Tibial artery (tissue), 4 donors: ENCODE results near the gene KRT24.

Experiments
- DNase-seq, 2 donors: peaks; one replicate each; pipeline ENCODE4 v3.0.0-alpha.2; 2019
- H3K27ac ChIP-seq, 2 donors: fragments of 200-600 bp; sonication (generic) in 1 of 2; 1 replicate in 1 of 2; 2 replicates in 1 of 2; pipeline ENCODE4 v1.5.1; 2018 to 2019; ENCODE audit warnings: mild to moderate bottlenecking in 1 of 2
- H3K27me3 ChIP-seq, 2 donors: fragments of 200-600 bp; sonication (generic) in 1 of 2; one replicate each; pipeline versions ENCODE4 v1.5.1 to v1.6.0; 2016 to 2019
- H3K36me3 ChIP-seq, 3 donors: fragments of 200-600 bp; sonication (generic) in 2 of 3; one replicate each; pipeline ENCODE4 v1.5.1; 2016 to 2019; ENCODE audit warnings: mild to moderate bottlenecking in 2 of 3
- H3K4me1 ChIP-seq, 4 donors: fragments of 200-600 bp; sonication (generic) in 2 of 4; 1 replicate in 3 of 4; 2 replicates in 1 of 4; pipeline ENCODE4 v1.5.1; 2016 to 2019
- H3K4me3 ChIP-seq, 2 donors: fragments of 200-600 bp; sonication (generic) in 1 of 2; 1 replicate in 1 of 2; 2 replicates in 1 of 2; pipeline ENCODE4 v1.5.1; 2018 to 2019; ENCODE audit warnings: mild to moderate bottlenecking in 2 of 2
- H3K9me3 ChIP-seq, 3 donors: fragments of 200-600 bp; sonication (generic) in 1 of 3; one replicate each; pipeline ENCODE4 v1.5.1; 2016 to 2019
- CTCF ChIP-seq, 2 experiments: fragments of 200-600 bp in 1 of 2; fragments of 450-650 bp in 1 of 2; IDR thresholded peaks; one replicate each; pipeline ENCODE4 v1.5.1; 2017 to 2019; ENCODE audit warnings: antibody characterized with exemption in 2 of 2, mild to moderate bottlenecking in 1 of 2, moderate library complexity in 1 of 2
- intact Hi-C: fragments of 100-400 bp; cut with DNase I; formaldehyde crosslinking; loops from one replicate; pipeline ENCODE4 v1.15.0; 2023; ENCODE audit warnings: low total_unique reads

The KRT24 gene

GRCh38 chr17:40705584-40705983 is 2.0 kb upstream of the KRT24 start:
- Histone ChIP-seq H3K27ac (no peak overlapping the region), H3K36me3 (no peaks in the 10 kb centered on the region), H3K9me3 (no peaks in the 10 kb centered on the region), H3K4me3 (no peak overlapping the region), H3K27me3 (peaks cover 0 to 6% of the 10 kb centered on the region in 2 donors), H3K4me1 (no peaks in the 10 kb centered on the region)
- no peak for DNase-seq
- TF ChIP-seq CTCF (IDR thresholded peaks at IDR 0.05) = no peak
- intact Hi-C loops = no loop called here

- Histone ChIP-seq H3K4me3 (no peak overlapping the region), H3K9me3 (no peaks in the 10 kb centered on the region), H3K4me1 (peaks cover 0 to 8% (median 0%) of the 10 kb centered on the region in 4 donors), H3K27ac (no peak overlapping the region), H3K27me3 (peaks cover 0 to 8% of the 10 kb centered on the region in 2 donors), H3K36me3 (no peaks in the 10 kb centered on the region)
- intact Hi-C loops = no loop called here
- TF ChIP-seq CTCF (IDR thresholded peaks at IDR 0.05) = no peak
- DNase-seq = no peak
Measured at GRCh38 chr17:40702271-40702670, 1.3 kb downstream of the KRT24 start.

- no peak for DNase-seq
- H3K4me3 ChIP-seq = no peak overlapping the region
- H3K27ac ChIP-seq = no peak overlapping the region
- no peaks in the 10 kb centered on the region for H3K36me3 ChIP-seq
- intact Hi-C loops = no loop called here
- peaks cover 0 to 22% of the 10 kb centered on the region in 2 donors for H3K27me3 ChIP-seq
- H3K4me1 ChIP-seq = peaks cover 0 to 8% (median 0%) of the 10 kb centered on the region in 4 donors
- no peak for TF ChIP-seq CTCF (IDR thresholded peaks at IDR 0.05)
- no peaks in the 10 kb centered on the region for H3K9me3 ChIP-seq
Measured at GRCh38 chr17:40699853-40700252, 3.7 kb downstream of the KRT24 start.

GRCh38 chr17:40699371-40699770 is 4.2 kb downstream of the KRT24 start:
- Histone ChIP-seq H3K27me3 (peaks cover 0 to 21% of the 10 kb centered on the region in 2 donors), H3K9me3 (no peaks in the 10 kb centered on the region), H3K4me1 (peaks cover 0 to 8% (median 0%) of the 10 kb centered on the region in 4 donors), H3K27ac (no peak overlapping the region), H3K4me3 (no peak overlapping the region), H3K36me3 (no peaks in the 10 kb centered on the region)
- intact Hi-C loops = no loop called here
- no peak for DNase-seq
- TF ChIP-seq CTCF (IDR thresholded peaks at IDR 0.05) = no peak

- intact Hi-C loops = no loop called here
- H3K27ac ChIP-seq = no peak overlapping the region
Measured at GRCh38 chr17:40697297-40697696, 6.3 kb downstream of the KRT24 start.

More at GRCh38 chr17:40697297-40697696, 6.3 kb downstream of the KRT24 start:
- no peak for TF ChIP-seq CTCF (IDR thresholded peaks at IDR 0.05)
- Histone ChIP-seq H3K4me1 (peaks cover 0 to 8% (median 0%) of the 10 kb centered on the region in 4 donors), H3K27me3 (peaks cover 0 to 27% of the 10 kb centered on the region in 2 donors), H3K36me3 (no peaks in the 10 kb centered on the region), H3K9me3 (no peaks in the 10 kb centered on the region), H3K4me3 (no peak overlapping the region)
- DNase-seq = no peak
